ENCODE results near the gene CDK4. TPM values are rescaled to one million over a fixed set of nuclear protein-coding genes. Genes with fewer than 3 reads are reported as not detected.
A peak's percentile ranks its signal among the peaks of the same experiment; 100 is the strongest.
"Not testable (repeated sequence)": the region's sequence is repeated elsewhere in the genome, so short reads cannot be mapped to it uniquely, and the experiment has no call there.

CDK4 gene
- total RNA-seq, 1 experiment from 2014 or later = 4,723 TPM

GRCh38 chr12:57726151-57726883 lies 25.8 kb downstream of the CDK4 start:
- peaks cover 20% of the 10 kb centered on the region for H3K4me1 ChIP-seq (replicated peaks)
- peak overlapping the region; percentile 77 for H3K4me3 ChIP-seq
- peaks cover 28% of the 10 kb centered on the region for H3K36me3 ChIP-seq
- peaks cover 36% of the 10 kb centered on the region for H3K27me3 ChIP-seq (replicated peaks)
- peak; percentile 100 for DNase-seq (ENCODE audit: low read depth in 1 of 2, low spot score in 2 of 2)
- peaks cover 14% of the 10 kb centered on the region for H3K9me3 ChIP-seq (replicated peaks)
- H3K27ac ChIP-seq = peak overlapping the region; percentile 58

- Histone ChIP-seq H3K27ac (no peak overlapping the region; the same call in 1 of the 2 replicates), H3K4me1 (replicated peaks) (peaks cover 20% of the 10 kb centered on the region), H3K27me3 (replicated peaks) (peaks cover 31% of the 10 kb centered on the region), H3K4me3 (peak overlapping the region; percentile 77), H3K9me3 (replicated peaks) (peaks cover 14% of the 10 kb centered on the region), H3K36me3 (peaks cover 33% of the 10 kb centered on the region)
- no peak for DNase-seq (ENCODE audit: low read depth in 1 of 2, low spot score in 2 of 2)
Observed at GRCh38 chr12:57725851-57726150, 26.3 kb downstream of the CDK4 start.

- Histone ChIP-seq H3K4me1 (replicated peaks) (peaks cover 20% of the 10 kb centered on the region), H3K27me3 (replicated peaks) (peaks cover 24% of the 10 kb centered on the region), H3K9me3 (replicated peaks) (peaks cover 14% of the 10 kb centered on the region), H3K27ac (no peak overlapping the region), H3K4me3 (no peak overlapping the region), H3K36me3 (peaks cover 40% of the 10 kb centered on the region)
- peak in 1 of 2 experiments; percentile 92 for DNase-seq (ENCODE audit: low read depth in 1 of 2, low spot score in 2 of 2)
Observed at GRCh38 chr12:57724936-57725740, 27.0 kb downstream of the CDK4 start.

GRCh38 chr12:57724003-57724935 lies 27.8 kb downstream of the CDK4 start:
- H3K4me1 ChIP-seq (replicated peaks) = peaks cover 20% of the 10 kb centered on the region
- peaks cover 14% of the 10 kb centered on the region for H3K9me3 ChIP-seq (replicated peaks)
- no peak overlapping the region for H3K27ac ChIP-seq
- H3K36me3 ChIP-seq = peaks cover 48% of the 10 kb centered on the region
- peaks cover 16% of the 10 kb centered on the region; the same call in 1 of the 2 replicates for H3K27me3 ChIP-seq (replicated peaks)
- DNase-seq (ENCODE audit: low read depth in 1 of 2, low spot score in 2 of 2) = peak; percentile 79 to 94
- H3K4me3 ChIP-seq = no peak overlapping the region

- peaks cover 20% of the 10 kb centered on the region for H3K4me1 ChIP-seq (replicated peaks)
- no peak overlapping the region for H3K4me3 ChIP-seq
- peaks cover 15% of the 10 kb centered on the region; the same call in 1 of the 2 replicates for H3K27me3 ChIP-seq (replicated peaks)
- H3K27ac ChIP-seq = no peak overlapping the region
- DNase-seq (ENCODE audit: low read depth in 1 of 2, low spot score in 2 of 2) = peak in 1 of 2 experiments; percentile 84
- peaks cover 14% of the 10 kb centered on the region for H3K9me3 ChIP-seq (replicated peaks)
- H3K36me3 ChIP-seq = peaks cover 55% of the 10 kb centered on the region
Observed at GRCh38 chr12:57723630-57723962, 28.5 kb downstream of the CDK4 start.

- Histone ChIP-seq H3K9me3 (replicated peaks) (peaks cover 14% of the 10 kb centered on the region), H3K27me3 (replicated peaks) (peaks cover 15% of the 10 kb centered on the region; the same call in 1 of the 2 replicates), H3K4me1 (replicated peaks) (peaks cover 20% of the 10 kb centered on the region), H3K36me3 (peaks cover 61% of the 10 kb centered on the region), H3K27ac (no peak overlapping the region), H3K4me3 (no peak overlapping the region)
- peak; percentile 77 to 94 for DNase-seq (ENCODE audit: low read depth in 1 of 2, low spot score in 2 of 2)
Observed at GRCh38 chr12:57722716-57723629, 29.1 kb downstream of the CDK4 start.

GRCh38 chr12:57721846-57722608 lies 30.1 kb downstream of the CDK4 start:
- H3K27me3 ChIP-seq (replicated peaks) = peaks cover 15% of the 10 kb centered on the region; the same call in 1 of the 2 replicates
- peak in 1 of 2 experiments; percentile 89 for DNase-seq (ENCODE audit: low read depth in 1 of 2, low spot score in 2 of 2)
- H3K4me1 ChIP-seq (replicated peaks) = peaks cover 14% of the 10 kb centered on the region
- peaks cover 62% of the 10 kb centered on the region for H3K36me3 ChIP-seq
- not testable (repeated sequence) for H3K27ac ChIP-seq; H3K9me3 ChIP-seq (replicated peaks); H3K4me3 ChIP-seq

- H3K4me3 ChIP-seq = no peak overlapping the region
- H3K36me3 ChIP-seq = peaks cover 64% of the 10 kb centered on the region
- peaks cover 15% of the 10 kb centered on the region; the same call in 1 of the 2 replicates for H3K27me3 ChIP-seq (replicated peaks)
- peaks cover 3% of the 10 kb centered on the region for H3K4me1 ChIP-seq (replicated peaks)
- H3K9me3 ChIP-seq (replicated peaks) = no peaks in the 10 kb centered on the region
- DNase-seq (ENCODE audit: low read depth in 1 of 2, low spot score in 2 of 2) = peak in 1 of 2 experiments; percentile 94
- H3K27ac ChIP-seq = no peak overlapping the region
Observed at GRCh38 chr12:57720606-57721595, 31.2 kb downstream of the CDK4 start.

GRCh38 chr12:57719777-57720605 lies 32.1 kb downstream of the CDK4 start:
- no peak overlapping the region for H3K4me3 ChIP-seq

GRCh38 chr12:57718641-57719528 lies 33.2 kb downstream of the CDK4 start:
- DNase-seq (ENCODE audit: low read depth in 1 of 2, low spot score in 2 of 2) = peak in 1 of 2 experiments; percentile 87
- peaks cover 4% of the 10 kb centered on the region; the same call in 1 of the 2 replicates for H3K27me3 ChIP-seq (replicated peaks)
- no peak overlapping the region for H3K4me3 ChIP-seq
- no peaks in the 10 kb centered on the region for H3K9me3 ChIP-seq (replicated peaks)
- H3K4me1 ChIP-seq (replicated peaks) = no peaks in the 10 kb centered on the region
- H3K36me3 ChIP-seq = peaks cover 82% of the 10 kb centered on the region
- H3K27ac ChIP-seq = no peak overlapping the region

More at GRCh38 chr12:57719777-57720605, 32.1 kb downstream of the CDK4 start:
- H3K36me3 ChIP-seq = peaks cover 73% of the 10 kb centered on the region
- DNase-seq (ENCODE audit: low read depth in 1 of 2, low spot score in 2 of 2) = peak in 1 of 2 experiments; percentile 94
- peaks cover 15% of the 10 kb centered on the region; the same call in 1 of the 2 replicates for H3K27me3 ChIP-seq (replicated peaks)
- no peaks in the 10 kb centered on the region for H3K9me3 ChIP-seq (replicated peaks)
- H3K4me1 ChIP-seq (replicated peaks) = no peaks in the 10 kb centered on the region
- H3K27ac ChIP-seq = no peak overlapping the region
